Neural progenitor cell (in vitro differentiated cells): Measurements from ENCODE around the gene FTSJ3. TPM values are rescaled to one million over a fixed set of nuclear protein-coding genes. Genes with fewer than 3 reads are reported as not detected.

ENCODE experiments used
- DNase-seq: peaks from one replicate; pipeline ENCODE4 v3.0.0-alpha.2; 2016; ENCODE audit warnings: low spot score
- H2AFZ ChIP-seq: fragments of 200-600 bp; sonication (generic); replicated peaks from 2 replicates; pipeline ENCODE4 v1.6.1; 2016; ENCODE audit warnings: antibody characterized with exemption
- H3F3A ChIP-seq: fragments of 200-600 bp; sonication (generic); 2 replicates; pipeline ENCODE4 v1.6.1; 2016; ENCODE audit warnings: antibody characterized with exemption, low read depth
- H3K27ac ChIP-seq: fragments of 200-600 bp; sonication (generic); 2 replicates; pipeline ENCODE4 v1.5.1; 2016; ENCODE audit warnings: mild to moderate bottlenecking
- H3K27me3 ChIP-seq: fragments of 200-600 bp; sonication (generic); 2 replicates; pipeline ENCODE4 v1.6.1; 2016; ENCODE audit warnings: mild to moderate bottlenecking, moderate library complexity
- H3K36me3 ChIP-seq: fragments of 200-600 bp; sonication (generic); 2 replicates; pipeline ENCODE4 v1.5.1; 2016
- H3K4me1 ChIP-seq: fragments of 200-600 bp; sonication (generic); 2 replicates; pipeline ENCODE4 v1.6.1; 2016; ENCODE audit warnings: mixed run types
- H3K4me2 ChIP-seq: fragments of 200-600 bp; sonication (generic); 2 replicates; pipeline ENCODE4 v1.6.1; 2016
- H3K4me3 ChIP-seq: fragments of 200-600 bp; sonication (generic); 2 replicates; pipeline ENCODE4 v1.5.1; 2016
- H3K79me2 ChIP-seq: fragments of 200-600 bp; sonication (generic); 2 replicates; pipeline ENCODE4 v1.6.1; 2016; ENCODE audit warnings: low read depth
- H3K9ac ChIP-seq: fragments of 200-600 bp; sonication (generic); 2 replicates; pipeline ENCODE4 v1.6.1; 2016
- H3K9me3 ChIP-seq: fragments of 200-600 bp; sonication (generic); 2 replicates; pipeline ENCODE4 v1.5.1; 2016; ENCODE audit warnings: low read depth
- H4K20me1 ChIP-seq: fragments of 200-600 bp; sonication (generic); 2 replicates; pipeline ENCODE4 v1.6.1; 2016; ENCODE audit warnings: low read depth
- H3K27ac Mint-ChIP-seq: 3 replicates; pipeline ENCODE4 v1.8.0; 2021; ENCODE audit warnings: mixed read lengths
- H3K27me3 Mint-ChIP-seq: 2 replicates; pipeline ENCODE4 v1.8.0; 2022; ENCODE audit warnings: low read depth, mild to moderate bottlenecking, inconsistent platforms, moderate library complexity, mixed read lengths; ENCODE audit not compliant: insufficient read depth
- H3K36me3 Mint-ChIP-seq: 3 replicates; pipeline ENCODE4 v1.8.0; 2021; ENCODE audit warnings: mixed read lengths
- H3K4me1 Mint-ChIP-seq: 3 replicates; pipeline ENCODE4 v1.8.0; 2021; ENCODE audit warnings: mixed read lengths
- H3K4me3 Mint-ChIP-seq: 3 replicates; pipeline ENCODE4 v1.8.0; 2021; ENCODE audit warnings: mild to moderate bottlenecking, moderate library complexity, mixed read lengths
- H3K9me3 Mint-ChIP-seq: 3 replicates; pipeline ENCODE4 v1.8.0; 2020; ENCODE audit warnings: mixed read lengths
- CTCF ChIP-seq: fragments of 200-600 bp; sonication (generic); IDR thresholded peaks from 2 replicates; pipeline ENCODE4 v1.5.1; 2017; ENCODE audit warnings: antibody characterized with exemption, mild to moderate bottlenecking
- EZH2 ChIP-seq: fragments of 200-600 bp; sonication (generic); IDR thresholded peaks from 2 replicates; pipeline ENCODE4 v1.6.1; 2017; ENCODE audit warnings: antibody characterized with exemption, mild to moderate bottlenecking, moderate library complexity
- EZH2phosphoT487 ChIP-seq: fragments of 200-600 bp; sonication (generic); IDR thresholded peaks from 2 replicates; pipeline ENCODE4 v1.6.1; 2017; ENCODE audit warnings: antibody characterized with exemption
- total RNA-seq: library from RNA; depleted of rRNA; stranded (reverse); fragments of >200 nt; gene quantifications from 2 replicates; pipeline ENCODE4 v1.2.3, GENCODE V29; 2015; ENCODE audit warnings: low replicate concordance

Gene FTSJ3
- total RNA-seq, 1 donor from 2014 or later: 21.8 TPM

- Mint-ChIP-seq H3K4me3 (peak overlapping the region; percentile 99), H3K4me1 (peaks cover 22% of the 10 kb centered on the region)
- peak; percentile 9 for DNase-seq
Observed at GRCh38 chr17:63774969-63775265, 52.5 kb downstream of the FTSJ3 start.

GRCh38 chr17:63774141-63774968, 53.1 kb downstream of the FTSJ3 start, which contains the start of gene DDX42:
Gene DDX42, plus strand, starts transcription at chr17:63774170. Its CDS starts 12,880 bp downstream, at chr17:63787050.
- H3K4me3 Mint-ChIP-seq: peak within 1 kb of the TSS; percentile 99
- Histone ChIP-seq H3K4me1 (peaks cover 8% of the 10 kb centered on the region), H3K27me3 (no peaks in the 10 kb centered on the region), H3K36me3 (peaks cover 5% of the 10 kb centered on the region), H3K27ac (peak within 1 kb of the TSS; percentile 99), H3K4me2 (peak within 1 kb of the TSS; percentile 84), H3K79me2 (peaks cover 93% of the 10 kb centered on the region), H3K9ac (peak within 1 kb of the TSS; percentile 97), H3K4me3 (peak within 1 kb of the TSS; percentile 73), H2AFZ (peak within 1 kb of the TSS; percentile 66), H3K9me3 (no peaks in the 10 kb centered on the region), H3F3A (peaks cover 23% of the 10 kb centered on the region), H4K20me1 (peaks cover 62% of the 10 kb centered on the region)
- no peaks in the 10 kb centered on the region for H3K9me3 Mint-ChIP-seq
- H3K27me3 Mint-ChIP-seq: no peaks in the 10 kb centered on the region
- peaks cover 22% of the 10 kb centered on the region for H3K4me1 Mint-ChIP-seq
- peak; percentile 95 for DNase-seq
- H3K27ac Mint-ChIP-seq: peak within 1 kb of the TSS; percentile 99
- peak; percentile 42 for TF ChIP-seq CTCF
- TF ChIP-seq EZH2: no peak
- H3K36me3 Mint-ChIP-seq: peaks cover 5% of the 10 kb centered on the region

More at GRCh38 chr17:63774969-63775265, 52.5 kb downstream of the FTSJ3 start:
- H3K27me3 Mint-ChIP-seq: no peaks in the 10 kb centered on the region
- H3K27me3 ChIP-seq: no peaks in the 10 kb centered on the region
- peaks cover 93% of the 10 kb centered on the region for H3K79me2 ChIP-seq
- peak overlapping the region; percentile 97 for H3K9ac ChIP-seq
- peaks cover 5% of the 10 kb centered on the region for H3K36me3 ChIP-seq
- TF ChIP-seq EZH2phosphoT487 (no peak), EZH2 (no peak), CTCF (no peak)
- peak overlapping the region; percentile 84 for H3K4me2 ChIP-seq
- peak overlapping the region; percentile 73 for H3K4me3 ChIP-seq
- H3K27ac ChIP-seq: peak overlapping the region; percentile 99
- H4K20me1 ChIP-seq: peaks cover 68% of the 10 kb centered on the region
- H3K36me3 Mint-ChIP-seq: peaks cover 8% of the 10 kb centered on the region
- H3K9me3 ChIP-seq: no peaks in the 10 kb centered on the region
- H3K9me3 Mint-ChIP-seq: no peaks in the 10 kb centered on the region
- peak overlapping the region; percentile 81 for H3K27ac Mint-ChIP-seq
- peaks cover 23% of the 10 kb centered on the region for H3F3A ChIP-seq
- peaks cover 8% of the 10 kb centered on the region for H3K4me1 ChIP-seq
- no peak overlapping the region for H2AFZ ChIP-seq

- peaks cover 4% of the 10 kb centered on the region for H3K36me3 Mint-ChIP-seq
- H3K9me3 ChIP-seq: no peaks in the 10 kb centered on the region
- H3K4me3 Mint-ChIP-seq: peak within 1 kb of the TSS; percentile 99
- peak; percentile 99 for DNase-seq
- peaks cover 8% of the 10 kb centered on the region for H3K4me1 ChIP-seq
- H3K36me3 ChIP-seq: peaks cover 5% of the 10 kb centered on the region
- H2AFZ ChIP-seq: peak within 1 kb of the TSS; percentile 66
- peak within 1 kb of the TSS; percentile 73 for H3K4me3 ChIP-seq
- peaks cover 58% of the 10 kb centered on the region for H4K20me1 ChIP-seq
- H3K4me1 Mint-ChIP-seq: peaks cover 22% of the 10 kb centered on the region
- TF ChIP-seq EZH2phosphoT487 (no peak), EZH2 (no peak), CTCF (no peak)
- no peaks in the 10 kb centered on the region for H3K27me3 ChIP-seq
- peak within 1 kb of the TSS; percentile 97 for H3K9ac ChIP-seq
- H3K4me2 ChIP-seq: peak within 1 kb of the TSS; percentile 84
- no peaks in the 10 kb centered on the region for H3K9me3 Mint-ChIP-seq
- H3K79me2 ChIP-seq: peaks cover 93% of the 10 kb centered on the region
- H3K27me3 Mint-ChIP-seq: no peaks in the 10 kb centered on the region
- peaks cover 23% of the 10 kb centered on the region for H3F3A ChIP-seq
- H3K27ac Mint-ChIP-seq: peak within 1 kb of the TSS; percentile 99
- peak within 1 kb of the TSS; percentile 99 for H3K27ac ChIP-seq
Observed at GRCh38 chr17:63773272-63774140, 54.0 kb downstream of the FTSJ3 start, which contains the start of gene CCDC47. Gene CCDC47, minus strand, starts transcription at chr17:63773597. Its CDS starts 7,422 bp downstream, at chr17:63766175.
